ENCODE data around the gene IGFLR1.

DNA sequence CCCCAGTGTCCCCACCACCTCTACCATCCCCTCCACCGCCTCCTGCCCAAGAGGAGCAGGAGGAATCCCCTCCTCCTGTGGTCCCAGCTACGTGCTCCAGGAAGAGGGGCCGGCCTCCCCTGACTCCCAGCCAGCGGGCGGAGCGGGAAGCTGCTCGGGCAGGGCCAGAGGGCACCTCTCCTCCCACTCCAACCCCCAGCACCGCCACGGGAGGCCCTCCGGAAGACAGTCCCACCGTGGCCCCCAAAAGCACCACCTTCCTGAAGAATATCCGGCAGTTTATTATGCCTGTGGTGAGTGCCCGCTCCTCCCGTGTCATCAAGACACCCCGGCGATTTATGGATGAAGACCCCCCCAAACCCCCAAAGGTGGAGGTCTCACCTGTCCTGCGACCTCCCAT lies 21.6 kb downstream of the IGFLR1 start:
- TF ChIP-seq POLR2A (IDR thresholded peaks at IDR 0.05) (no peak), CTCF (IDR thresholded peaks at IDR 0.05) (no peak)

All from adrenal gland (tissue), 5 donors.